Measurements from ENCODE around the gene RAB14. TPM values are rescaled to one million over a fixed set of nuclear protein-coding genes. Genes with fewer than 3 reads are reported as not detected.

The RAB14 gene
- total RNA-seq, 2 experiments from 2014 or later, result 8.6 to 37.1 TPM

- POLR2A ChIA-PET, result interaction anchor here (0.6 to 3.4 kb wide), 6 partner anchors 11 to 1177 kb away, joined by 3 to 16 read pairs (median 3); no protein-coding TSS in a partner anchor
- H3K4me3 ChIP-seq (ENCODE audit: low read depth, low read length, poor library complexity, severe bottlenecking), result no peak overlapping the region
- intact Hi-C loops (cut with micrococcal nuclease; ENCODE audit: unreplicated experiment), result no loop called here
- no peak for TF ChIP-seq EZH2phosphoT487 (IDR thresholded peaks at IDR 0.05; ENCODE audit: borderline replicate concordance, low read depth, low read length)
- TF ChIP-seq CTCF (conservative IDR thresholded peaks at IDR 0.05; ENCODE audit: low read length), result no peak
- no TSS peak for BruUV-seq (replicated peaks)
- no peak overlapping the region for H2AFZ ChIP-seq (ENCODE audit: low read length)
- H3K9me2 ChIP-seq (ENCODE audit: insufficient read depth, low read length), result no peaks in the 10 kb centered on the region
- DNase-seq (ENCODE audit: low spot score), result no peak
- H4K20me1 ChIP-seq (ENCODE audit: insufficient read depth, low read length), result peaks cover 23% of the 10 kb centered on the region; the same call in 1 of the 2 replicates
- H3K9me3 ChIP-seq (ENCODE audit: low read length), result no peaks in the 10 kb centered on the region
- peaks cover 74% of the 10 kb centered on the region for H3K36me3 ChIP-seq (ENCODE audit: insufficient read depth, low read length)
- CTCF ChIA-PET (ENCODE audit: unreplicated experiment), result no interaction called here
- peaks cover 94% of the 10 kb centered on the region for H3K79me2 ChIP-seq (ENCODE audit: insufficient read depth, low read depth, low read length)
- no peak overlapping the region for H3K27ac ChIP-seq (ENCODE audit: low read depth, low read length, poor library complexity, severe bottlenecking)
- H3K4me2 ChIP-seq (ENCODE audit: low read length), result no peak overlapping the region
- H3K4me1 ChIP-seq (ENCODE audit: insufficient read depth, low read length, poor library complexity, severe bottlenecking), result peaks cover 48% of the 10 kb centered on the region
These were observed 12.7 kb downstream of the RAB14 start for GRCh38 chr9:121189006-121189405.

- no TSS peak for BruUV-seq (replicated peaks)
- no peaks in the 10 kb centered on the region for H3K9me3 ChIP-seq (ENCODE audit: low read length)
- intact Hi-C loops (cut with micrococcal nuclease; ENCODE audit: unreplicated experiment), result no loop called here
- CTCF ChIA-PET (ENCODE audit: unreplicated experiment), result interaction anchor here (1.1 kb wide), 1 partner anchor 15 kb away, joined by 3 read pairs; no protein-coding TSS in a partner anchor
- TF ChIP-seq CTCF (conservative IDR thresholded peaks at IDR 0.05; ENCODE audit: low read length) (no peak), EZH2phosphoT487 (IDR thresholded peaks at IDR 0.05; ENCODE audit: borderline replicate concordance, low read depth, low read length) (no peak)
- H3K9me2 ChIP-seq (ENCODE audit: insufficient read depth, low read length), result no peaks in the 10 kb centered on the region
- no peak overlapping the region for H3K4me2 ChIP-seq (ENCODE audit: low read length)
- H3K4me1 ChIP-seq (ENCODE audit: insufficient read depth, low read length, poor library complexity, severe bottlenecking), result peaks cover 49% of the 10 kb centered on the region
- DNase-seq (ENCODE audit: low spot score), result no peak
- H3K27ac ChIP-seq (ENCODE audit: low read depth, low read length, poor library complexity, severe bottlenecking), result no peak overlapping the region
- H2AFZ ChIP-seq (ENCODE audit: low read length), result no peak overlapping the region
- POLR2A ChIA-PET, result interaction anchor here (0.6 to 3.4 kb wide), 3 partner anchors 12 to 200 kb away, joined by 3 to 16 read pairs (median 4); no protein-coding TSS in a partner anchor
- H4K20me1 ChIP-seq (ENCODE audit: insufficient read depth, low read length), result peaks cover 28% of the 10 kb centered on the region; the same call in 1 of the 2 replicates
- peaks cover 86% of the 10 kb centered on the region for H3K36me3 ChIP-seq (ENCODE audit: insufficient read depth, low read length)
- H3K79me2 ChIP-seq (ENCODE audit: insufficient read depth, low read depth, low read length), result peaks cover 93% of the 10 kb centered on the region
- H3K4me3 ChIP-seq (ENCODE audit: low read depth, low read length, poor library complexity, severe bottlenecking), result no peak overlapping the region
These were observed 13.9 kb downstream of the RAB14 start for GRCh38 chr9:121187636-121188305.
